ENCODE measurements around the gene ZNF662. TPM values are rescaled to one million over a fixed set of nuclear protein-coding genes. Genes with fewer than 3 reads are reported as not detected.

ZNF662 gene
- total and polyA plus RNA-seq, 2 of the 13 experiments (the other 11 are each of a cell fraction or from before 2014, with no cell fraction given), result not detected

GRCh38 chr3:42923606-42924005 is 17.7 kb downstream of the ZNF662 start:
- no peak overlapping the region for H3K4me3 ChIP-seq (replicated peaks in 1 of 3; ENCODE audit: insufficient read depth in 1 of 3, low read depth in 2 of 3, low read length in 3 of 3)
- 42% methylated on average over 4 of the region's 4 CpGs for WGBS (ENCODE audit: low lambda C conversion rate)
- no peaks in the 10 kb centered on the region for H3K9me3 ChIP-seq (ENCODE audit: low read length)
- no peaks in the 10 kb centered on the region for H4K20me1 ChIP-seq (ENCODE audit: insufficient read depth, low read length)
- no TSS peak for BruUV-seq (replicated peaks)
- H3K79me2 ChIP-seq (ENCODE audit: insufficient read depth, low read length), result no peaks in the 10 kb centered on the region
- intact Hi-C loops (cut with micrococcal nuclease; ENCODE audit: unreplicated experiment) (no loop called here), in situ Hi-C loops (cut with HindIII; ENCODE audit: extremely low pct_ligation_motif_present, low pct_unique_long_range_greater_than_20kb) (no loop called here)
- FAIRE-seq (no peak), ATAC-seq (no peak), DNase-seq (ENCODE audit: low spot score) (no peak)
- no peaks in the 10 kb centered on the region for H3K4me1 ChIP-seq (ENCODE audit: insufficient read depth, low read length)
- ChIA-PET CTCF (ENCODE audit: low intra/inter-chr PET ratio, low total read pairs) (no interaction called here), POLR2A (no interaction called here)
- H3K9ac ChIP-seq (ENCODE audit: insufficient read depth, low read depth, low read length), result no peak overlapping the region
- no peak overlapping the region for H2AFZ ChIP-seq (ENCODE audit: low read length)
- no peaks in the 10 kb centered on the region for H3K36me3 ChIP-seq (replicated peaks in 1 of 2; ENCODE audit: control insufficient read depth in 1 of 2, insufficient read depth in 2 of 2, low read length in 2 of 2)
- H3K27ac ChIP-seq (ENCODE audit: extremely low read length, insufficient read depth, low read length), result no peak overlapping the region
- H3K27me3 ChIP-seq (ENCODE audit: control insufficient read depth in 1 of 2, insufficient read depth in 2 of 2, low read length in 2 of 2), result peaks cover 1 to 10% of the 10 kb centered on the region in 2 experiments; a peak in 1 of 5 replicates
- TF ChIP-seq KMT2A (CRISPR knock-in tag; IDR thresholded peaks at IDR 0.05) (no peak), ATF5 (CRISPR knock-in tag; IDR thresholded peaks at IDR 0.05; ENCODE audit: low read depth) (no peak)
- H3K4me2 ChIP-seq (ENCODE audit: low read depth, low read length), result no peak overlapping the region

- ChIA-PET POLR2A (no interaction called here), CTCF (ENCODE audit: low intra/inter-chr PET ratio, low total read pairs) (no interaction called here)
- H3K4me1 ChIP-seq (ENCODE audit: insufficient read depth, low read length), result no peaks in the 10 kb centered on the region
- H3K36me3 ChIP-seq (replicated peaks in 1 of 2; ENCODE audit: control insufficient read depth in 1 of 2, insufficient read depth in 2 of 2, low read length in 2 of 2), result no peaks in the 10 kb centered on the region
- ATAC-seq (no peak), FAIRE-seq (no peak), DNase-seq (ENCODE audit: low spot score) (no peak)
- BruUV-seq (replicated peaks), result no TSS peak
- no peak overlapping the region for H3K27ac ChIP-seq (ENCODE audit: extremely low read length, insufficient read depth, low read length)
- intact Hi-C loops (cut with micrococcal nuclease; ENCODE audit: unreplicated experiment) (no loop called here), in situ Hi-C loops (cut with HindIII; ENCODE audit: extremely low pct_ligation_motif_present, low pct_unique_long_range_greater_than_20kb) (no loop called here)
- no peak overlapping the region for H3K4me3 ChIP-seq (replicated peaks in 1 of 3; ENCODE audit: insufficient read depth in 1 of 3, low read depth in 2 of 3, low read length in 3 of 3)
- no peak overlapping the region for H2AFZ ChIP-seq (ENCODE audit: low read length)
- no peak overlapping the region for H3K9ac ChIP-seq (ENCODE audit: insufficient read depth, low read depth, low read length)
- H4K20me1 ChIP-seq (ENCODE audit: insufficient read depth, low read length), result no peaks in the 10 kb centered on the region
- no peak overlapping the region for H3K4me2 ChIP-seq (ENCODE audit: low read depth, low read length)
- peaks cover 1 to 10% of the 10 kb centered on the region in 2 experiments; a peak in 1 of 5 replicates for H3K27me3 ChIP-seq (ENCODE audit: control insufficient read depth in 1 of 2, insufficient read depth in 2 of 2, low read length in 2 of 2)
- H3K79me2 ChIP-seq (ENCODE audit: insufficient read depth, low read length), result no peaks in the 10 kb centered on the region
- H3K9me3 ChIP-seq (ENCODE audit: low read length), result no peaks in the 10 kb centered on the region
- no peak for TF ChIP-seq GATA4 (IDR thresholded peaks at IDR 0.05; ENCODE audit: borderline replicate concordance, low read depth)
- no peak for TF ChIP-seq KDM5B (CRISPR knock-in tag; IDR thresholded peaks at IDR 0.05; ENCODE audit: borderline replicate concordance)
- no peak for TF ChIP-seq CBX2 (IDR thresholded peaks at IDR 0.05; ENCODE audit: low read depth, low read length)
- TF ChIP-seq CBX2 (CRISPR knock-in tag; IDR thresholded peaks at IDR 0.05; ENCODE audit: low read depth), result no peak
- no peak for TF ChIP-seq ERF (CRISPR knock-in tag; IDR thresholded peaks at IDR 0.05)
- TF ChIP-seq ETS1 (CRISPR knock-in tag; IDR thresholded peaks at IDR 0.05), result no peak
- TF ChIP-seq PAWR (CRISPR knock-in tag; IDR thresholded peaks at IDR 0.05; ENCODE audit: borderline replicate concordance), result no peak
- TF ChIP-seq ZNF530 (CRISPR knock-in tag; IDR thresholded peaks at IDR 0.05; ENCODE audit: low read depth), result no peak
- no peak for TF ChIP-seq GMEB2 (CRISPR knock-in tag; IDR thresholded peaks at IDR 0.05; ENCODE audit: low read depth)
- no peak for TF ChIP-seq NFE2L1 (CRISPR knock-in tag; IDR thresholded peaks at IDR 0.05; ENCODE audit: borderline replicate concordance)
- no peak for TF ChIP-seq ZBTB10 (CRISPR knock-in tag; IDR thresholded peaks at IDR 0.05; ENCODE audit: borderline replicate concordance)
- no peak for TF ChIP-seq MEIS1 (CRISPR knock-in tag; IDR thresholded peaks at IDR 0.05; ENCODE audit: borderline replicate concordance)
These were observed 20.4 kb downstream of the ZNF662 start for GRCh38 chr3:42926310-42926709.
